ENCODE results near the gene BRIP1. TPM values are rescaled to one million over a fixed set of nuclear protein-coding genes. Genes with fewer than 3 reads are reported as not detected.

BRIP1 gene
- total and polyA plus RNA-seq, 2 experiments from 2014 or later = 8.0 to 23.1 TPM

- no peak for ATAC-seq
- H3K4me3 ChIP-seq = no peak overlapping the region
- no peak overlapping the region for H3K4me3 Mint-ChIP-seq
- no peaks in the 10 kb centered on the region for H3K27me3 ChIP-seq (ENCODE audit: insufficient read depth)
- peaks cover 19% of the 10 kb centered on the region for H3K9me3 Mint-ChIP-seq
- TF ChIP-seq EZH2 (IDR thresholded peaks at IDR 0.05; ENCODE audit: low read depth, unreplicated experiment) (no peak), JUNB (IDR thresholded peaks at IDR 0.05; ENCODE audit: unreplicated experiment) (no peak), ZNF462 (CRISPR knock-in tag; IDR thresholded peaks at IDR 0.05) (no peak), REST (IDR thresholded peaks at IDR 0.05; ENCODE audit: unreplicated experiment) (no peak), POLR2AphosphoS5 (IDR thresholded peaks at IDR 0.05; ENCODE audit: low read depth) (no peak), ZNF114 (CRISPR knock-in tag; IDR thresholded peaks at IDR 0.05) (no peak), CTCF (conservative IDR thresholded peaks at IDR 0.05; ENCODE audit: low read depth in 2 of 2) (no peak), EZH2phosphoT487 (IDR thresholded peaks at IDR 0.05; ENCODE audit: unreplicated experiment) (no peak), CREB1 (CRISPR knock-in tag; IDR thresholded peaks at IDR 0.05; ENCODE audit: low read depth) (no peak)
- H4K20me1 ChIP-seq (replicated peaks; ENCODE audit: insufficient read depth) = no peaks in the 10 kb centered on the region
- H2AFZ ChIP-seq = no peak overlapping the region
- H3K4me2 ChIP-seq = no peak overlapping the region
- H3K9me2 ChIP-seq (ENCODE audit: insufficient read depth) = no peaks in the 10 kb centered on the region; the same call in 1 of the 2 replicates
- H3K27ac Mint-ChIP-seq = no peak overlapping the region
- no peaks in the 10 kb centered on the region for H3F3A ChIP-seq (replicated peaks; ENCODE audit: low read depth)
- no peak for DNase-seq (ENCODE audit: low spot score)
- H3K4me1 ChIP-seq (ENCODE audit: insufficient read depth) = no peaks in the 10 kb centered on the region
- H3K4me1 Mint-ChIP-seq = no peaks in the 10 kb centered on the region
- peaks cover 43% of the 10 kb centered on the region for H3K36me3 Mint-ChIP-seq (ENCODE audit: low read depth)
- H3K36me3 ChIP-seq (ENCODE audit: insufficient read depth) = peaks cover 11% of the 10 kb centered on the region; the same call in 1 of the 2 replicates
- no peak overlapping the region for H3K27ac ChIP-seq (ENCODE audit: low read depth)
- H3K79me2 ChIP-seq (replicated peaks; ENCODE audit: insufficient read depth) = no peaks in the 10 kb centered on the region
- no peaks in the 10 kb centered on the region for H3K27me3 Mint-ChIP-seq (ENCODE audit: insufficient read depth, low read depth, poor library complexity)
Observed at GRCh38 chr17:61775364-61775763, 88.0 kb downstream of the BRIP1 start.

Measured in GM23338 (cell line).